ENCODE results near the gene SH3BGRL2. TPM values are rescaled to one million over a fixed set of nuclear protein-coding genes. Genes with fewer than 3 reads are reported as not detected.

SH3BGRL2 gene
- total RNA-seq, 2 experiments from 2014 or later, result 0.25 TPM; not detected in 1

DNA sequence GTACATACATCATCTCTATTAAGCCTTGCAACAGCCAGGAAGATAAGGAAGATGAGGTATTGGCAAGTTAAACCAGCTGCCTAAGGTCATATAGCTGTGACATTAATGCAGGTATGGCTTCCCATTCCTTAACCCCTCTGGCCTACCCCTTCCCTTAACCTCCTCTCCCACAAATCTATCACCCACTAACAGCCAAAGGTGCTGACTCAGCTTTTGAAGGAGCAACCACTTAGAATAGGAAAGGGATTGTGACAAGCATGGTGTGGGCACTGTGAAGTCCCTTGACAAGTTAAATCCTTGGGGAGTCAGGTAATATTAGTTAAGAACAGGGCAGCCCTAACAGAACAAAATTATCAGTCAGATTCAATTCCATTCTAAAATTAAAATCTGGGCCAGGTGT, 5.4 kb upstream of the SH3BGRL2 start:
- H3K4me3 ChIP-seq (ENCODE audit: low read depth, low read length, poor library complexity, severe bottlenecking), result no peak overlapping the region
- ChIA-PET CTCF (ENCODE audit: unreplicated experiment) (no interaction called here), POLR2A (no interaction called here)
- no peaks in the 10 kb centered on the region for H3K79me2 ChIP-seq (ENCODE audit: insufficient read depth, low read depth, low read length)
- BruUV-seq (replicated peaks), result no TSS peak
- H3K36me3 ChIP-seq (ENCODE audit: insufficient read depth, low read length), result no peaks in the 10 kb centered on the region
- intact Hi-C loops (cut with micrococcal nuclease; ENCODE audit: unreplicated experiment), result no loop called here
- H4K20me1 ChIP-seq (ENCODE audit: insufficient read depth, low read length), result no peaks in the 10 kb centered on the region
- no peak overlapping the region for H2AFZ ChIP-seq (ENCODE audit: low read length)
- H3K4me1 ChIP-seq (ENCODE audit: insufficient read depth, low read length, poor library complexity, severe bottlenecking), result no peaks in the 10 kb centered on the region
- DNase-seq (ENCODE audit: low spot score), result no peak
- H3K4me2 ChIP-seq (ENCODE audit: low read length), result no peak overlapping the region
- H3K27ac ChIP-seq (ENCODE audit: low read depth, low read length, poor library complexity, severe bottlenecking), result no peak overlapping the region
- H3K9me2 ChIP-seq (ENCODE audit: insufficient read depth, low read length), result no peaks in the 10 kb centered on the region
- TF ChIP-seq EZH2phosphoT487 (IDR thresholded peaks at IDR 0.05; ENCODE audit: borderline replicate concordance, low read depth, low read length) (no peak), CTCF (conservative IDR thresholded peaks at IDR 0.05; ENCODE audit: low read length) (no peak)
- no peaks in the 10 kb centered on the region for H3K9me3 ChIP-seq (ENCODE audit: low read length)

DNA sequence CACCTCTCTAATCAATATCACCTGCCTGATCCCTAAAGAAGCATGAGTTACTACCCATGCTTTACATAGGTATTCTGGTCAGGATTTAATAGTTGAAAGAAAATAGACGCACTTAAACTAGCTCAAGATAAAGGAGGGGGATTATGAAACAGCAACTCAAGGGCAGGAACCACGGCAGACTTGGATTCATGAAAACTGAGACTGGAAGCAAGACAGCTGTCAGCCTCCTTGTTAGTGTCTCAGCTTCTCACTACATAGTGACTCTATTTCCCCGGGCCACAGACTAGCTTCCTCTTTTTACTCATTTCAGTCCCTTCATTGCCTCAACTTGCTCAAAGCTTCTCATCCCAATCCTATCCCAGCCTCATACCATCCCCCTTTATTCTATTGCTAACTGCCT, 4.3 kb upstream of the SH3BGRL2 start:
- no peaks in the 10 kb centered on the region for H4K20me1 ChIP-seq (ENCODE audit: insufficient read depth, low read length)
- H3K9me3 ChIP-seq (ENCODE audit: low read length), result no peaks in the 10 kb centered on the region
- DNase-seq (ENCODE audit: low spot score), result no peak
- H3K27ac ChIP-seq (ENCODE audit: low read depth, low read length, poor library complexity, severe bottlenecking), result no peak overlapping the region
- H2AFZ ChIP-seq (ENCODE audit: low read length), result no peak overlapping the region
- H3K79me2 ChIP-seq (ENCODE audit: insufficient read depth, low read depth, low read length), result no peaks in the 10 kb centered on the region
- no peak for TF ChIP-seq EZH2phosphoT487 (IDR thresholded peaks at IDR 0.05; ENCODE audit: borderline replicate concordance, low read depth, low read length)
- no peak for TF ChIP-seq CTCF (conservative IDR thresholded peaks at IDR 0.05; ENCODE audit: low read length)
- no peaks in the 10 kb centered on the region for H3K36me3 ChIP-seq (ENCODE audit: insufficient read depth, low read length)
- POLR2A ChIA-PET, result no interaction called here
- intact Hi-C loops (cut with micrococcal nuclease; ENCODE audit: unreplicated experiment), result no loop called here
- H3K4me3 ChIP-seq (ENCODE audit: low read depth, low read length, poor library complexity, severe bottlenecking), result no peak overlapping the region
- no TSS peak for BruUV-seq (replicated peaks)
- no peaks in the 10 kb centered on the region for H3K4me1 ChIP-seq (ENCODE audit: insufficient read depth, low read length, poor library complexity, severe bottlenecking)
- no peaks in the 10 kb centered on the region for H3K9me2 ChIP-seq (ENCODE audit: insufficient read depth, low read length)
- H3K4me2 ChIP-seq (ENCODE audit: low read length), result no peak overlapping the region
- CTCF ChIA-PET (ENCODE audit: unreplicated experiment), result no interaction called here

- BruUV-seq (replicated peaks), result no TSS peak
- no peaks in the 10 kb centered on the region for H3K9me2 ChIP-seq (ENCODE audit: insufficient read depth, low read length)
- H3K27ac ChIP-seq (ENCODE audit: low read depth, low read length, poor library complexity, severe bottlenecking), result no peak overlapping the region
- no peaks in the 10 kb centered on the region for H3K36me3 ChIP-seq (ENCODE audit: insufficient read depth, low read length)
- intact Hi-C loops (cut with micrococcal nuclease; ENCODE audit: unreplicated experiment), result no loop called here
- DNase-seq (ENCODE audit: low spot score), result no peak
- H3K79me2 ChIP-seq (ENCODE audit: insufficient read depth, low read depth, low read length), result no peaks in the 10 kb centered on the region
- no peak overlapping the region for H3K4me2 ChIP-seq (ENCODE audit: low read length)
- TF ChIP-seq CTCF (conservative IDR thresholded peaks at IDR 0.05; ENCODE audit: low read length), result no peak
- TF ChIP-seq EZH2phosphoT487 (IDR thresholded peaks at IDR 0.05; ENCODE audit: borderline replicate concordance, low read depth, low read length), result no peak
- H3K4me1 ChIP-seq (ENCODE audit: insufficient read depth, low read length, poor library complexity, severe bottlenecking), result no peaks in the 10 kb centered on the region
- H2AFZ ChIP-seq (ENCODE audit: low read length), result no peak overlapping the region
- H3K9me3 ChIP-seq (ENCODE audit: low read length), result no peaks in the 10 kb centered on the region
- POLR2A ChIA-PET, result no interaction called here
- CTCF ChIA-PET (ENCODE audit: unreplicated experiment), result no interaction called here
- no peaks in the 10 kb centered on the region for H4K20me1 ChIP-seq (ENCODE audit: insufficient read depth, low read length)
- no peak overlapping the region for H3K4me3 ChIP-seq (ENCODE audit: low read depth, low read length, poor library complexity, severe bottlenecking)
Observed at GRCh38 chr6:79627422-79627821, 3.7 kb upstream of the SH3BGRL2 start.

Measured in OCI-LY7 (cell line).